HUDEP-2 (cell line): ENCODE data around the gene GPC5.
"Not testable (repeated sequence)": the region's sequence is repeated elsewhere in the genome, so short reads cannot be mapped to it uniquely, and the experiment has no call there.

ENCODE experiments used
- DNase-seq, 76 experiments: peaks; one replicate each; lab custom pipeline; 2025; ENCODE audit not compliant: unreplicated experiment in 76 of 76; lab: John Stamatoyannopoulos, UW

The GPC5 gene

GRCh38 chr13:92661406-92661805, 1263.0 kb downstream of the GPC5 start:
- no peak for DNase-seq

GRCh38 chr13:92668157-92668556, 1269.7 kb downstream of the GPC5 start:
- DNase-seq, result no peak

- no peak for DNase-seq
These were observed 1271.7 kb downstream of the GPC5 start for GRCh38 chr13:92670096-92670495.

GRCh38 chr13:92671821-92672220, 1273.4 kb downstream of the GPC5 start:
- DNase-seq, result no peak

GRCh38 chr13:92676246-92676645, 1277.8 kb downstream of the GPC5 start:
- no peak for DNase-seq

GRCh38 chr13:92677571-92677970, 1279.2 kb downstream of the GPC5 start:
- no peak for DNase-seq

GRCh38 chr13:92679602-92680001, 1281.2 kb downstream of the GPC5 start:
- no peak for DNase-seq

- DNase-seq, result no peak
These were observed 1282.8 kb downstream of the GPC5 start for GRCh38 chr13:92681239-92681638.

- DNase-seq, result no peak
These were observed 1284.6 kb downstream of the GPC5 start for GRCh38 chr13:92682832-92683517.

GRCh38 chr13:92694047-92694446, 1295.6 kb downstream of the GPC5 start:
- DNase-seq, result no peak

GRCh38 chr13:92695827-92696226, 1297.4 kb downstream of the GPC5 start:
- DNase-seq, result not testable (repeated sequence)

GRCh38 chr13:92716749-92717148, 1318.3 kb downstream of the GPC5 start:
- no peak for DNase-seq

- DNase-seq, result no peak
These were observed 1319.4 kb downstream of the GPC5 start for GRCh38 chr13:92717857-92718256.

- DNase-seq, result no peak
These were observed 1321.4 kb downstream of the GPC5 start for GRCh38 chr13:92719868-92720267.

- DNase-seq, result no peak
These were observed 1323.2 kb downstream of the GPC5 start for GRCh38 chr13:92721620-92722019.

GRCh38 chr13:92727118-92727517, 1328.7 kb downstream of the GPC5 start:
- DNase-seq, result no peak

- no peak for DNase-seq
These were observed 1335.6 kb downstream of the GPC5 start for GRCh38 chr13:92734068-92734467.

- DNase-seq, result no peak
These were observed 1336.1 kb downstream of the GPC5 start for GRCh38 chr13:92734545-92734944.

GRCh38 chr13:92735909-92736308, 1337.5 kb downstream of the GPC5 start:
- no peak for DNase-seq

GRCh38 chr13:92739306-92739818, 1340.9 kb downstream of the GPC5 start:
- DNase-seq, result no peak

GRCh38 chr13:92743992-92744391, 1345.6 kb downstream of the GPC5 start:
- no peak for DNase-seq

GRCh38 chr13:92745258-92745657, 1346.8 kb downstream of the GPC5 start:
- DNase-seq, result no peak

- DNase-seq, result not testable (repeated sequence)
These were observed 1354.3 kb downstream of the GPC5 start for GRCh38 chr13:92752705-92753104.
